ENCODE measurements around the gene ANGPT4.

- TF ChIP-seq EMX1 (CRISPR knock-in tag; IDR thresholded peaks at IDR 0.05) (no peak), NFYB (CRISPR knock-in tag; conservative IDR thresholded peaks at IDR 0.05; ENCODE audit: low read depth) (no peak), ETV6 (CRISPR knock-in tag; IDR thresholded peaks at IDR 0.05) (no peak), CTCF (IDR thresholded peaks at IDR 0.05) (no peak), GRHL2 (CRISPR knock-in tag; IDR thresholded peaks at IDR 0.05; ENCODE audit: insufficient replicate concordance, severe bottlenecking) (no peak), FOXJ3 (CRISPR knock-in tag; IDR thresholded peaks at IDR 0.05; ENCODE audit: borderline replicate concordance) (no peak), SMAD4 (CRISPR knock-in tag; IDR thresholded peaks at IDR 0.05) (no peak), MAX (CRISPR knock-in tag; IDR thresholded peaks at IDR 0.05) (no peak), E2F5 (CRISPR knock-in tag; IDR thresholded peaks at IDR 0.05) (no peak), ZBTB21 (CRISPR knock-in tag; IDR thresholded peaks at IDR 0.05; ENCODE audit: borderline replicate concordance) (no peak), USF2 (CRISPR knock-in tag; IDR thresholded peaks at IDR 0.05) (no peak), ATF1 (CRISPR knock-in tag; IDR thresholded peaks at IDR 0.05) (no peak), NFE2L1 (CRISPR knock-in tag; IDR thresholded peaks at IDR 0.05) (no peak)
These were observed 28.1 kb downstream of the ANGPT4 start for GRCh38 chr20:888057-888456.

Data from WTC11 (cell line).